ENCODE data around the gene WRAP73.

The WRAP73 gene

GRCh38 chr1:3603156-3603555 is 46.7 kb downstream of the WRAP73 start:
- no peak overlapping the region for H3K4me3 ChIP-seq (ENCODE audit: low read depth, low read length)
- no peak for TF ChIP-seq CTCF (IDR thresholded peaks at IDR 0.05; ENCODE audit: low read depth, low read length)

GRCh38 chr1:3602375-3602774 is 47.5 kb downstream of the WRAP73 start:
- no peak overlapping the region for H3K4me3 ChIP-seq (ENCODE audit: low read depth, low read length)
- no peak for TF ChIP-seq CTCF (IDR thresholded peaks at IDR 0.05; ENCODE audit: low read depth, low read length)

- H3K4me3 ChIP-seq (ENCODE audit: low read depth, low read length), result no peak overlapping the region
- no peak for TF ChIP-seq CTCF (IDR thresholded peaks at IDR 0.05; ENCODE audit: low read depth, low read length)
Observed at GRCh38 chr1:3601743-3602142, 48.2 kb downstream of the WRAP73 start.

GRCh38 chr1:3600354-3600753 is 49.5 kb downstream of the WRAP73 start:
- no peak overlapping the region for H3K4me3 ChIP-seq (ENCODE audit: low read depth, low read length)
- no peak for TF ChIP-seq CTCF (IDR thresholded peaks at IDR 0.05; ENCODE audit: low read depth, low read length)

GRCh38 chr1:3599816-3600215 is 50.1 kb downstream of the WRAP73 start:
- no peak overlapping the region for H3K4me3 ChIP-seq (ENCODE audit: low read depth, low read length)
- TF ChIP-seq CTCF (IDR thresholded peaks at IDR 0.05; ENCODE audit: low read depth, low read length), result no peak

GRCh38 chr1:3599286-3599811 is 50.6 kb downstream of the WRAP73 start:
- no peak overlapping the region for H3K4me3 ChIP-seq (ENCODE audit: low read depth, low read length)
- TF ChIP-seq CTCF (IDR thresholded peaks at IDR 0.05; ENCODE audit: low read depth, low read length), result no peak

- TF ChIP-seq CTCF (IDR thresholded peaks at IDR 0.05; ENCODE audit: low read depth, low read length), result no peak
- H3K4me3 ChIP-seq (ENCODE audit: low read depth, low read length), result no peak overlapping the region
Observed at GRCh38 chr1:3598522-3599285, 51.2 kb downstream of the WRAP73 start.

Data from WI38 (cell line).